ENCODE measurements around the gene ADAMTS2. TPM values are rescaled to one million over a fixed set of nuclear protein-coding genes. Genes with fewer than 3 reads are reported as not detected.
A peak's percentile ranks its signal among the peaks of the same experiment; 100 is the strongest.

ADAMTS2 gene
- total RNA-seq, 1 experiment from 2014 or later = not detected

GRCh38 chr5:179153341-179153901 is 191.8 kb downstream of the ADAMTS2 start:
- Mint-ChIP-seq H3K4me1 (ENCODE audit: low read depth, unreplicated experiment) (no peaks in the 10 kb centered on the region), H3K27ac (ENCODE audit: unreplicated experiment) (no peak overlapping the region), H3K27me3 (ENCODE audit: unreplicated experiment) (no peaks in the 10 kb centered on the region), H3K36me3 (ENCODE audit: insufficient read depth, unreplicated experiment) (no peaks in the 10 kb centered on the region), H3K4me3 (ENCODE audit: low read depth, unreplicated experiment) (no peak overlapping the region), H3K9me3 (ENCODE audit: low read depth, unreplicated experiment) (peaks cover 24% of the 10 kb centered on the region)
- intact Hi-C loops (cut with micrococcal nuclease; ENCODE audit: unreplicated experiment) = no loop called here
- no TSS peak for BruUV-seq (replicated peaks)
- CTCF ChIA-PET = no interaction called here
- no peak for DNase-seq
- no peak for TF ChIP-seq CTCF (IDR thresholded peaks at IDR 0.05; ENCODE audit: unreplicated experiment)

GRCh38 chr5:179152941-179153340 is 192.3 kb downstream of the ADAMTS2 start:
- Mint-ChIP-seq H3K27ac (ENCODE audit: unreplicated experiment) (no peak overlapping the region), H3K9me3 (ENCODE audit: low read depth, unreplicated experiment) (peaks cover 24% of the 10 kb centered on the region), H3K36me3 (ENCODE audit: insufficient read depth, unreplicated experiment) (no peaks in the 10 kb centered on the region), H3K4me1 (ENCODE audit: low read depth, unreplicated experiment) (no peaks in the 10 kb centered on the region), H3K27me3 (ENCODE audit: unreplicated experiment) (no peaks in the 10 kb centered on the region), H3K4me3 (ENCODE audit: low read depth, unreplicated experiment) (no peak overlapping the region)
- TF ChIP-seq CTCF (IDR thresholded peaks at IDR 0.05; ENCODE audit: unreplicated experiment) = no peak
- no TSS peak for BruUV-seq (replicated peaks)
- CTCF ChIA-PET = no interaction called here
- DNase-seq = no peak
- intact Hi-C loops (cut with micrococcal nuclease; ENCODE audit: unreplicated experiment) = no loop called here

GRCh38 chr5:179152144-179152895 is 192.9 kb downstream of the ADAMTS2 start:
- no TSS peak for BruUV-seq (replicated peaks)
- CTCF ChIA-PET = no interaction called here
- Mint-ChIP-seq H3K4me1 (ENCODE audit: low read depth, unreplicated experiment) (no peaks in the 10 kb centered on the region), H3K36me3 (ENCODE audit: insufficient read depth, unreplicated experiment) (no peaks in the 10 kb centered on the region), H3K9me3 (ENCODE audit: low read depth, unreplicated experiment) (peaks cover 27% of the 10 kb centered on the region), H3K4me3 (ENCODE audit: low read depth, unreplicated experiment) (no peak overlapping the region), H3K27ac (ENCODE audit: unreplicated experiment) (peak overlapping the region; percentile 50), H3K27me3 (ENCODE audit: unreplicated experiment) (no peaks in the 10 kb centered on the region)
- no peak for TF ChIP-seq CTCF (IDR thresholded peaks at IDR 0.05; ENCODE audit: unreplicated experiment)
- intact Hi-C loops (cut with micrococcal nuclease; ENCODE audit: unreplicated experiment) = no loop called here
- DNase-seq = no peak

- H3K4me3 Mint-ChIP-seq (ENCODE audit: low read depth, unreplicated experiment) = no peak overlapping the region
- CTCF ChIA-PET = no interaction called here
Observed at GRCh38 chr5:179151286-179152118, 193.8 kb downstream of the ADAMTS2 start.

More at GRCh38 chr5:179151286-179152118, 193.8 kb downstream of the ADAMTS2 start:
- Mint-ChIP-seq H3K27me3 (ENCODE audit: unreplicated experiment) (no peaks in the 10 kb centered on the region), H3K27ac (ENCODE audit: unreplicated experiment) (peak overlapping the region; percentile 50), H3K9me3 (ENCODE audit: low read depth, unreplicated experiment) (peaks cover 28% of the 10 kb centered on the region), H3K4me1 (ENCODE audit: low read depth, unreplicated experiment) (no peaks in the 10 kb centered on the region), H3K36me3 (ENCODE audit: insufficient read depth, unreplicated experiment) (no peaks in the 10 kb centered on the region)
- TF ChIP-seq CTCF (IDR thresholded peaks at IDR 0.05; ENCODE audit: unreplicated experiment) = no peak
- no TSS peak for BruUV-seq (replicated peaks)
- intact Hi-C loops (cut with micrococcal nuclease; ENCODE audit: unreplicated experiment) = no loop called here
- DNase-seq = no peak
